Measurements from ENCODE around the gene PSMB3. TPM values are rescaled to one million over a fixed set of nuclear protein-coding genes. Genes with fewer than 3 reads are reported as not detected.

The PSMB3 gene
- total RNA-seq, 1 experiment from 2014 or later, result 346 TPM

DNA sequence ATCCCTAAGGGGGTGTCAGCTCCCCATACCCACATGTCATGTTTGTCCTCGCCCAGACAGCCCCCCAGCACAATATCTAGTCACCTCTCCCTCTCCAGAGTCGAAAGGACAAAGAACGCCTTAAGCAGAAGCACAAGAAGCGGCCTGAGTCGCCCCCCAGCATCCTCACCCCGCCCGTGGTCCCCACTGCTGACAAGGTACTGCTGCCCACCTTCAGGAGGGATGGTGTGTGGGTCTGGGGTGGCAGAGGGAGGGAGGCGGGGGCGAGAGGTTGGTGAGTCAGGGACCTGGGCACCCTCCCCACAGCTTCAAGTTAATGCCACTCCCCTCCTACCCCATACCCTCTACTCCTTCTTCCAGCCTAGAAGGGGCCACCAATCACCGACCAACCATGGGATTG, 39.9 kb upstream of the PSMB3 start:
- Histone ChIP-seq H3K9ac (ENCODE audit: low read length) (no peak overlapping the region), H3K27ac (ENCODE audit: low read depth, low read length) (no peak overlapping the region), H3K27me3 (ENCODE audit: insufficient read depth, low read length) (no peaks in the 10 kb centered on the region), H3K36me3 (ENCODE audit: control insufficient read depth in 1 of 2, insufficient read depth in 2 of 2, low read length in 2 of 2) (peaks cover 25 to 38% of the 10 kb centered on the region in 2 experiments; a peak in 3 of 4 replicates), H3K9me2 (ENCODE audit: insufficient read depth) (no peaks in the 10 kb centered on the region), H3K4me1 (ENCODE audit: control insufficient read depth in 1 of 2, insufficient read depth in 2 of 2, low read length in 2 of 2) (peaks cover 0 to 6% of the 10 kb centered on the region in 2 experiments; a peak in 1 of 4 replicates), H3K4me3 (replicated peaks in 1 of 2; ENCODE audit: low read depth in 1 of 2, low read length in 2 of 2) (no peak overlapping the region), H4K20me1 (ENCODE audit: insufficient read depth) (no peaks in the 10 kb centered on the region), H2AFZ (ENCODE audit: low read depth, low read length, poor library complexity, severe bottlenecking) (no peak overlapping the region), H3K4me2 (ENCODE audit: low read length) (no peak overlapping the region), H3K79me2 (ENCODE audit: insufficient read depth, low read length) (peaks cover 16% of the 10 kb centered on the region), H3K9me3 (ENCODE audit: control insufficient read depth in 1 of 2, insufficient read depth in 1 of 2, low read depth in 1 of 2, low read length in 2 of 2) (no peaks in the 10 kb centered on the region)
- intact Hi-C loops (cut with micrococcal nuclease), result no loop called here
- DNase-seq (ENCODE audit: low read depth, low spot score) (no peak), ATAC-seq (no peak)
- no peak for TF ChIP-seq POLR2A (IDR thresholded peaks at IDR 0.05; ENCODE audit: borderline replicate concordance, extremely low read depth, insufficient read depth, insufficient read length)
- TF ChIP-seq ZFX (IDR thresholded peaks at IDR 0.05), result no peak
- no peak for TF ChIP-seq SRF (IDR thresholded peaks at IDR 0.05; ENCODE audit: low read depth)
- TF ChIP-seq EZH2 (IDR thresholded peaks at IDR 0.05), result no peak
- TF ChIP-seq FOSL1 (IDR thresholded peaks at IDR 0.05; ENCODE audit: low read depth), result no peak
- no peak for TF ChIP-seq TCF7L2 (IDR thresholded peaks at IDR 0.05; ENCODE audit: borderline replicate concordance, extremely low read depth, insufficient read depth, insufficient read length)
- no peak for TF ChIP-seq ZNF274 (IDR thresholded peaks at IDR 0.05; ENCODE audit: low read depth, low read length)
- TF ChIP-seq SIN3A (IDR thresholded peaks at IDR 0.05; ENCODE audit: low read depth), result no peak
- no peak for TF ChIP-seq CBX3 (IDR thresholded peaks at IDR 0.05; ENCODE audit: low read depth)
- no peak for TF ChIP-seq JUND (IDR thresholded peaks at IDR 0.05)
- TF ChIP-seq ELF1 (IDR thresholded peaks at IDR 0.05; ENCODE audit: borderline replicate concordance, low read depth), result no peak
- TF ChIP-seq, protein P1, sequence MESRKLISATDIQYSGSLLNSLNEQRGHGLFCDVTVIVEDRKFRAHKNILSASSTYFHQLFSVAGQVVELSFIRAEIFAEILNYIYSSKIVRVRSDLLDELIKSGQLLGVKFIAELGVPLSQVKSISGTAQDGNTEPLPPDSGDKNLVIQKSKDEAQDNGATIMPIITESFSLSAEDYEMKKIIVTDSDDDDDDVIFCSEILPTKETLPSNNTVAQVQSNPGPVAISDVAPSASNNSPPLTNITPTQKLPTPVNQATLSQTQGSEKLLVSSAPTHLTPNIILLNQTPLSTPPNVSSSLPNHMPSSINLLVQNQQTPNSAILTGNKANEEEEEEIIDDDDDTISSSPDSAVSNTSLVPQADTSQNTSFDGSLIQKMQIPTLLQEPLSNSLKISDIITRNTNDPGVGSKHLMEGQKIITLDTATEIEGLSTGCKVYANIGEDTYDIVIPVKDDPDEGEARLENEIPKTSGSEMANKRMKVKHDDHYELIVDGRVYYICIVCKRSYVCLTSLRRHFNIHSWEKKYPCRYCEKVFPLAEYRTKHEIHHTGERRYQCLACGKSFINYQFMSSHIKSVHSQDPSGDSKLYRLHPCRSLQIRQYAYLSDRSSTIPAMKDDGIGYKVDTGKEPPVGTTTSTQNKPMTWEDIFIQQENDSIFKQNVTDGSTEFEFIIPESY (IDR thresholded peaks at IDR 0.05; ENCODE audit: extremely low read depth, insufficient replicate concordance, low read length), result no peak
- TF ChIP-seq EZH2phosphoT487 (IDR thresholded peaks at IDR 0.05; ENCODE audit: borderline replicate concordance), result no peak
- TF ChIP-seq, protein P2, sequence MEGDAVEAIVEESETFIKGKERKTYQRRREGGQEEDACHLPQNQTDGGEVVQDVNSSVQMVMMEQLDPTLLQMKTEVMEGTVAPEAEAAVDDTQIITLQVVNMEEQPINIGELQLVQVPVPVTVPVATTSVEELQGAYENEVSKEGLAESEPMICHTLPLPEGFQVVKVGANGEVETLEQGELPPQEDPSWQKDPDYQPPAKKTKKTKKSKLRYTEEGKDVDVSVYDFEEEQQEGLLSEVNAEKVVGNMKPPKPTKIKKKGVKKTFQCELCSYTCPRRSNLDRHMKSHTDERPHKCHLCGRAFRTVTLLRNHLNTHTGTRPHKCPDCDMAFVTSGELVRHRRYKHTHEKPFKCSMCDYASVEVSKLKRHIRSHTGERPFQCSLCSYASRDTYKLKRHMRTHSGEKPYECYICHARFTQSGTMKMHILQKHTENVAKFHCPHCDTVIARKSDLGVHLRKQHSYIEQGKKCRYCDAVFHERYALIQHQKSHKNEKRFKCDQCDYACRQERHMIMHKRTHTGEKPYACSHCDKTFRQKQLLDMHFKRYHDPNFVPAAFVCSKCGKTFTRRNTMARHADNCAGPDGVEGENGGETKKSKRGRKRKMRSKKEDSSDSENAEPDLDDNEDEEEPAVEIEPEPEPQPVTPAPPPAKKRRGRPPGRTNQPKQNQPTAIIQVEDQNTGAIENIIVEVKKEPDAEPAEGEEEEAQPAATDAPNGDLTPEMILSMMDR (IDR thresholded peaks at IDR 0.05 in 2 of 3, conservative IDR thresholded peaks at IDR 0.05 in 1 of 3; ENCODE audit: borderline replicate concordance in 1 of 3, insufficient read depth in 1 of 3, low read depth in 2 of 3, low read length in 2 of 3), result no peak
- TF ChIP-seq ATF3 (IDR thresholded peaks at IDR 0.05), result no peak
- TF ChIP-seq, protein P3, sequence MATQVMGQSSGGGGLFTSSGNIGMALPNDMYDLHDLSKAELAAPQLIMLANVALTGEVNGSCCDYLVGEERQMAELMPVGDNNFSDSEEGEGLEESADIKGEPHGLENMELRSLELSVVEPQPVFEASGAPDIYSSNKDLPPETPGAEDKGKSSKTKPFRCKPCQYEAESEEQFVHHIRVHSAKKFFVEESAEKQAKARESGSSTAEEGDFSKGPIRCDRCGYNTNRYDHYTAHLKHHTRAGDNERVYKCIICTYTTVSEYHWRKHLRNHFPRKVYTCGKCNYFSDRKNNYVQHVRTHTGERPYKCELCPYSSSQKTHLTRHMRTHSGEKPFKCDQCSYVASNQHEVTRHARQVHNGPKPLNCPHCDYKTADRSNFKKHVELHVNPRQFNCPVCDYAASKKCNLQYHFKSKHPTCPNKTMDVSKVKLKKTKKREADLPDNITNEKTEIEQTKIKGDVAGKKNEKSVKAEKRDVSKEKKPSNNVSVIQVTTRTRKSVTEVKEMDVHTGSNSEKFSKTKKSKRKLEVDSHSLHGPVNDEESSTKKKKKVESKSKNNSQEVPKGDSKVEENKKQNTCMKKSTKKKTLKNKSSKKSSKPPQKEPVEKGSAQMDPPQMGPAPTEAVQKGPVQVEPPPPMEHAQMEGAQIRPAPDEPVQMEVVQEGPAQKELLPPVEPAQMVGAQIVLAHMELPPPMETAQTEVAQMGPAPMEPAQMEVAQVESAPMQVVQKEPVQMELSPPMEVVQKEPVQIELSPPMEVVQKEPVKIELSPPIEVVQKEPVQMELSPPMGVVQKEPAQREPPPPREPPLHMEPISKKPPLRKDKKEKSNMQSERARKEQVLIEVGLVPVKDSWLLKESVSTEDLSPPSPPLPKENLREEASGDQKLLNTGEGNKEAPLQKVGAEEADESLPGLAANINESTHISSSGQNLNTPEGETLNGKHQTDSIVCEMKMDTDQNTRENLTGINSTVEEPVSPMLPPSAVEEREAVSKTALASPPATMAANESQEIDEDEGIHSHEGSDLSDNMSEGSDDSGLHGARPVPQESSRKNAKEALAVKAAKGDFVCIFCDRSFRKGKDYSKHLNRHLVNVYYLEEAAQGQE (IDR thresholded peaks at IDR 0.05; ENCODE audit: low read depth), result no peak
- no peak for TF ChIP-seq CEBPB (IDR thresholded peaks at IDR 0.05; ENCODE audit: low read depth)
- no peak for TF ChIP-seq MAX (IDR thresholded peaks at IDR 0.05)
- no peak for TF ChIP-seq RAD21 (IDR thresholded peaks at IDR 0.05; ENCODE audit: low read depth)
- no TSS peak for BruUV-seq (replicated peaks)
- RAD21 ChIA-PET (ENCODE audit: low non-redundant PET in 1 of 2, low total read pairs in 2 of 2, uncharacterized antibody in 2 of 2, unreplicated experiment in 2 of 2), result no interaction called here
- POLR2A ChIA-PET, result no interaction called here
- CTCF ChIA-PET, result no interaction called here

Measured in HCT116 (cell line).